ENCODE data around the gene ATP9B. TPM values are rescaled to one million over a fixed set of nuclear protein-coding genes. Genes with fewer than 3 reads are reported as not detected.

Gene ATP9B
- total RNA-seq, 1 experiment from 2014 or later: 25.5 TPM

- Mint-ChIP-seq H3K9me3 (ENCODE audit: unreplicated experiment) (no peaks in the 10 kb centered on the region), H3K4me1 (ENCODE audit: insufficient read depth, unreplicated experiment) (no peaks in the 10 kb centered on the region), H3K36me3 (ENCODE audit: insufficient read depth, unreplicated experiment) (peaks cover 21% of the 10 kb centered on the region), H3K27me3 (ENCODE audit: insufficient read depth, unreplicated experiment) (no peaks in the 10 kb centered on the region), H3K4me3 (ENCODE audit: unreplicated experiment) (no peak overlapping the region), H3K27ac (ENCODE audit: low read depth, unreplicated experiment) (no peak overlapping the region)
- POLR2A ChIA-PET: no interaction called here
- TF ChIP-seq, protein P1, sequence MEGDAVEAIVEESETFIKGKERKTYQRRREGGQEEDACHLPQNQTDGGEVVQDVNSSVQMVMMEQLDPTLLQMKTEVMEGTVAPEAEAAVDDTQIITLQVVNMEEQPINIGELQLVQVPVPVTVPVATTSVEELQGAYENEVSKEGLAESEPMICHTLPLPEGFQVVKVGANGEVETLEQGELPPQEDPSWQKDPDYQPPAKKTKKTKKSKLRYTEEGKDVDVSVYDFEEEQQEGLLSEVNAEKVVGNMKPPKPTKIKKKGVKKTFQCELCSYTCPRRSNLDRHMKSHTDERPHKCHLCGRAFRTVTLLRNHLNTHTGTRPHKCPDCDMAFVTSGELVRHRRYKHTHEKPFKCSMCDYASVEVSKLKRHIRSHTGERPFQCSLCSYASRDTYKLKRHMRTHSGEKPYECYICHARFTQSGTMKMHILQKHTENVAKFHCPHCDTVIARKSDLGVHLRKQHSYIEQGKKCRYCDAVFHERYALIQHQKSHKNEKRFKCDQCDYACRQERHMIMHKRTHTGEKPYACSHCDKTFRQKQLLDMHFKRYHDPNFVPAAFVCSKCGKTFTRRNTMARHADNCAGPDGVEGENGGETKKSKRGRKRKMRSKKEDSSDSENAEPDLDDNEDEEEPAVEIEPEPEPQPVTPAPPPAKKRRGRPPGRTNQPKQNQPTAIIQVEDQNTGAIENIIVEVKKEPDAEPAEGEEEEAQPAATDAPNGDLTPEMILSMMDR (IDR thresholded peaks at IDR 0.05; ENCODE audit: unreplicated experiment): no peak
- CTCF ChIA-PET: no interaction called here
- DNase-seq (ENCODE audit: unreplicated experiment): no peak
- BruUV-seq (replicated peaks): no TSS peak
- intact Hi-C loops (cut with micrococcal nuclease): no loop called here
Observed at GRCh38 chr18:79136742-79137141, 67.5 kb downstream of the ATP9B start.

- BruUV-seq (replicated peaks): no TSS peak
- ChIA-PET POLR2A (interaction anchor here (0.6 kb wide), 1 partner anchor 83 kb away, joined by 3 read pairs; no protein-coding TSS in a partner anchor), CTCF (interaction anchor here (0.6 kb wide), 2 partner anchors 18 to 89 kb away, joined by 3 read pairs; no protein-coding TSS in a partner anchor)
- Mint-ChIP-seq H3K4me1 (ENCODE audit: insufficient read depth, unreplicated experiment) (no peaks in the 10 kb centered on the region), H3K27ac (ENCODE audit: low read depth, unreplicated experiment) (no peak overlapping the region), H3K27me3 (ENCODE audit: insufficient read depth, unreplicated experiment) (no peaks in the 10 kb centered on the region), H3K9me3 (ENCODE audit: unreplicated experiment) (no peaks in the 10 kb centered on the region), H3K4me3 (ENCODE audit: unreplicated experiment) (no peak overlapping the region), H3K36me3 (ENCODE audit: insufficient read depth, unreplicated experiment) (peaks cover 15% of the 10 kb centered on the region)
- no peak for DNase-seq (ENCODE audit: unreplicated experiment)
- TF ChIP-seq, protein P1 (IDR thresholded peaks at IDR 0.05; ENCODE audit: unreplicated experiment): no peak
- intact Hi-C loops (cut with micrococcal nuclease): no loop called here
Observed at GRCh38 chr18:79139206-79139605, 70.0 kb downstream of the ATP9B start.

DNA sequence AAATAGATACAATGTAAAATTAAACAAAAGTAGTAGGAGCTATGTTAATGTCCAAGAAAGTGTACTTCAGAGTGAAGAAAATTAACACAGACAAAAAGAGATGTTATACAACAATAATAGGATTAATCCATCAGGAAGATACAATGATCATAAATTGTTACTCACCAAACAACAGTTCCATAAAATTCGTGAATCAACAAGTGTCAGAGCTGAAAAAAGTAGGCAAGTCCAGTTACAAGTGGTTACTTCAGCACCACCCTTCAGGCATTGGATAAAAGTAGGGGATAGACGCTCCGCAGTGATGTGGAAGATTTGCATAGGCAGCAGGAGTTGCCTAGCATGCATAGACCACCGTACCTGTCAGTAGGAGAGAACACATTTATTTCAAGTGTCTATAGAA, 77.8 kb downstream of the ATP9B start:
- no TSS peak for BruUV-seq (replicated peaks)
- Mint-ChIP-seq H3K36me3 (ENCODE audit: insufficient read depth, unreplicated experiment) (peaks cover 19% of the 10 kb centered on the region), H3K27ac (ENCODE audit: low read depth, unreplicated experiment) (no peak overlapping the region), H3K9me3 (ENCODE audit: unreplicated experiment) (no peaks in the 10 kb centered on the region), H3K4me1 (ENCODE audit: insufficient read depth, unreplicated experiment) (no peaks in the 10 kb centered on the region), H3K4me3 (ENCODE audit: unreplicated experiment) (no peak overlapping the region), H3K27me3 (ENCODE audit: insufficient read depth, unreplicated experiment) (no peaks in the 10 kb centered on the region)
- intact Hi-C loops (cut with micrococcal nuclease): no loop called here
- TF ChIP-seq, protein P1 (IDR thresholded peaks at IDR 0.05; ENCODE audit: unreplicated experiment): no peak
- ChIA-PET POLR2A (interaction anchor here (0.9 kb wide), 1 partner anchor 13 kb away, joined by 3 read pairs; no protein-coding TSS in a partner anchor), CTCF (no interaction called here)
- no peak for DNase-seq (ENCODE audit: unreplicated experiment)

DNA sequence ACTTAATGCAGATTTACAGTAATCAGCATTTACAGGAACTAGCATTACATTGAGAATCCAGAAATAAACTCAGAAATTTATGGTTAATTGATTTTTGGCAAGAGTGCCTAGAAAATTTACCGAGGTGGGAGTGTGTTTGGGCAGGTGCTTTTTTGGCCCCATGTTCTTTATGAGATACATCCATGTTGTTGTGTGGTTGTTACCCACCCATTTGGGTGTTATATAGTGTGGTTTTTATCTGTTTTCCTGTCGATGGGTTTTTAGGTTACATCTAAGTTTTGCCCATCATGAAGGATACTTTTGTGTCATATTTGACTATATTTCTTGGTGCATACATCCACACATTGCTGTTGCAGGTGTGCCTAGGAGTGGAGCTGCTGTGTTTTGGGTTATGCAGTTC, 82.0 kb downstream of the ATP9B start:
- no peak overlapping the region for H3K4me3 Mint-ChIP-seq (ENCODE audit: unreplicated experiment)
- H3K27ac Mint-ChIP-seq (ENCODE audit: low read depth, unreplicated experiment): no peak overlapping the region
- CTCF ChIA-PET: no interaction called here
- TF ChIP-seq, protein P1 (IDR thresholded peaks at IDR 0.05; ENCODE audit: unreplicated experiment): no peak
- POLR2A ChIA-PET: no interaction called here
- H3K9me3 Mint-ChIP-seq (ENCODE audit: unreplicated experiment): no peaks in the 10 kb centered on the region
- BruUV-seq (replicated peaks): no TSS peak
- intact Hi-C loops (cut with micrococcal nuclease): no loop called here
- DNase-seq (ENCODE audit: unreplicated experiment): no peak
- H3K4me1 Mint-ChIP-seq (ENCODE audit: insufficient read depth, unreplicated experiment): peaks cover 2% of the 10 kb centered on the region
- peaks cover 25% of the 10 kb centered on the region for H3K36me3 Mint-ChIP-seq (ENCODE audit: insufficient read depth, unreplicated experiment)
- no peaks in the 10 kb centered on the region for H3K27me3 Mint-ChIP-seq (ENCODE audit: insufficient read depth, unreplicated experiment)
